Measurements from ENCODE around the gene SLC30A1. TPM values are rescaled to one million over a fixed set of nuclear protein-coding genes. Genes with fewer than 3 reads are reported as not detected.

Gene SLC30A1
- total RNA-seq, 1 donor from 2014 or later, result 19.2 TPM

DNA sequence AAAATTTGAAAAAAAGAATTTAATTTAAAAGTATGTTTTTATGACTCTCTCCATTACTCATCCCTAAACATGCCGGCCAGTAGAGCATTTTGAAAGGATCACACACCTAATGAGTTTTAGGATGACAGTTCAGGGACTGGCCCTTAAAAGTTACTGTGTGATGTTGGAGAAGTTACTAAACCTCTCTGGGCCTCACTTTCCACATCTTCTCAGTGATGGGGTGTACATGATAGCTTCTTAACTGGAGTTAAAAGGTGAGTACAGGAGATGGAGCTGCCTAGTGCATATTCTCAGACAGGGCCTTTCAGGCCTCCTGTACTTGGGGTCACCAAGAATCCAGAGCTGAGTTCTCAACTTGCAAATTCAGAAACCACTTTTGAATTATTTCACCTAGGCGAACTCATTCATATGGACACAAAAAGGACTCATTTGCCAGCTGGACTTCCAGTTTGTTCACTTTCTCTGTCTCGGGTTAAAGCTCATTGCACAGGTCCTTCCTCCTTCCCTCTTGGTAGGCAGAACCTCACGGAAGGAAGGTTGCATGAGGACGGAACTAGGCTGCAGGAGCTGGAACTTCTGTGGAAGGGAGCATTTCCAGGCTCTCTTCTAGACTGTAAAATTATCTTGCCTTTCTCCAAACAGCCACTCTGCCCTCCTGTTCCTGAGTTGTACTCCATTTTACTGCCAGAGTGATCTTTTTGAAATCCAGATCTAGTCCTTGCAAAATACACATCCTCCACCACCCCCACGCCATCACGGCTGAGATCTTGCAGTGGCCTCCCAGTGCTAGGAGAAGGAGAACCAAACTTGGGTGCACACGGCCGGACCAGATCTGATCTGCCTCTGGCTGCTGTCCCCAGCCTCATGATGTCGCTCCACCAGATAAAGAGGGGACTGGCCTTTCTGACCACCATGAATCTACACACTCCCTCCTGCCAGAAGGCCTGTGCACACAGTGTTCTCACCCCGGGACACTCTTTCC is 4.3 kb upstream of the SLC30A1 start:
- TF ChIP-seq POLR2A (IDR thresholded peaks at IDR 0.05), result no peak
- TF ChIP-seq CTCF (IDR thresholded peaks at IDR 0.05), result no peak
- TF ChIP-seq POLR2AphosphoS5 (IDR thresholded peaks at IDR 0.05; ENCODE audit: insufficient read depth in 1 of 2, low read depth in 1 of 2), result no peak
- H3K9me3 ChIP-seq, result no peaks in the 10 kb centered on the region
- H3K4me3 ChIP-seq, result no peak overlapping the region
- peak in 1 of 2 donors; percentile 82 for DNase-seq (ENCODE audit: extremely low spot score in 2 of 2)
- H3K27ac ChIP-seq, result no peak overlapping the region
- H3K4me1 ChIP-seq, result peaks cover 28% of the 10 kb centered on the region
- H3K36me3 ChIP-seq, result no peaks in the 10 kb centered on the region
- no peaks in the 10 kb centered on the region for H3K27me3 ChIP-seq
- intact Hi-C loops (cut with DNase I), result no loop called here

GRCh38 chr1:211581526-211581925 is 2.6 kb upstream of the SLC30A1 start:
- intact Hi-C loops (cut with DNase I), result no loop called here
- no peaks in the 10 kb centered on the region for H3K36me3 ChIP-seq
- no peaks in the 10 kb centered on the region for H3K27me3 ChIP-seq
- H3K9me3 ChIP-seq, result no peaks in the 10 kb centered on the region
- no peak overlapping the region for H3K4me3 ChIP-seq
- no peak for DNase-seq (ENCODE audit: extremely low spot score in 2 of 2)
- TF ChIP-seq CTCF (IDR thresholded peaks at IDR 0.05) (no peak), POLR2A (IDR thresholded peaks at IDR 0.05) (no peak), POLR2AphosphoS5 (IDR thresholded peaks at IDR 0.05; ENCODE audit: insufficient read depth in 1 of 2, low read depth in 1 of 2) (peak in 1 of 2 donors; percentile 7)
- peaks cover 28% of the 10 kb centered on the region for H3K4me1 ChIP-seq
- H3K27ac ChIP-seq, result peak overlapping the region; percentile 84

- Histone ChIP-seq H3K4me1 (peaks cover 41% of the 10 kb centered on the region), H3K4me3 (no peak overlapping the region), H3K27me3 (no peaks in the 10 kb centered on the region), H3K9me3 (no peaks in the 10 kb centered on the region), H3K36me3 (peaks cover 0 to 6% of the 10 kb centered on the region in 2 donors), H3K27ac (peak overlapping the region; percentile 84)
- intact Hi-C loops (cut with DNase I), result no loop called here
- no peak for DNase-seq (ENCODE audit: extremely low spot score in 2 of 2)
- TF ChIP-seq POLR2A (IDR thresholded peaks at IDR 0.05), result no peak
Measured at GRCh38 chr1:211580303-211580687, 1.3 kb upstream of the SLC30A1 start.

DNA sequence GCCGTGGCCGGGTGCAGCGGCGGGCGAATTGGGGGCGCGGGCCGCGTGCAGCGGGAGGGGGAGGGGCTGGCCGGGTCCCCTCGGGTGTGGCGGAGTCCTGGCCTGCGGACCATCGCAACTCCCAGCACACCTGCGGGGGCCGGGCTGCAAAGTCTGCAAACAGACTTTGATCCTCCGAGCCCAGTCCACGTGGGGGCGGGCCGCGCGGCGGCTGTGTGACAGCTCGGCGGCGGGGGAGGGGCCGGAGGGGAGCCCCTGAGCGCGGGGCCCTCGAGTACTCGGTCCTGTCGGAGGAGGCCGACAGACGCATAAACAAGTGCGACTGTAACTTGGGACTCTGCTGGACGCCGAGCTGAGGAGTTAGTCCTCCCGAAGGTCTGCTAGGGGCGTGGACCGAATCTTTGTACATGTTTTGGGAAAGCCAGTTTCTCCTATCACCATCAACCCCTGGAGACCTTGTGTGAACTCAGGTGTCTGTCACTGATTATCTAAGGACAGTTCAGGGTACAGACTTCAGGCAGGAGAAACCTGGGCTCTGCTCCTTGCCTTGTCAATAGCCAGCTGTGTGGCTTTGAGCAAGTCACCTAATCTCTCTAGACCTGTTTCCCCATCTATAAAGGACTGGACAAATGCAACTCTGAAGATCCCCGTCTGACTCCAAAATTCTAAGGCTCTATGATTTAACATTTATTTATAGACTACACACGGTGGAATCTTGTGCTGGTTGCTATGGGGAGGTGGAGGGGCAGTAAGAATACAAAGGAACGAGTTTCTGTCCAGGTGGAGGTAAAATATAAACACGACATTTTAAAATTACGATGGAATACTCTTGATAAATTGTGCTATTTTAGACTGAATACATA is 710 bp upstream of the SLC30A1 start:
- H3K27me3 ChIP-seq, result no peaks in the 10 kb centered on the region
- intact Hi-C loops (cut with DNase I), result loop anchor here (5.0 kb wide), 2 partner anchors 38 to 73 kb away; no protein-coding TSS in a partner anchor
- H3K27ac ChIP-seq, result peak overlapping the region; percentile 84
- no peaks in the 10 kb centered on the region for H3K9me3 ChIP-seq
- H3K4me1 ChIP-seq, result peaks cover 47% of the 10 kb centered on the region
- peaks cover 0 to 6% of the 10 kb centered on the region in 2 donors for H3K36me3 ChIP-seq
- peak in 1 of 2 donors; percentile 92 for DNase-seq (ENCODE audit: extremely low spot score in 2 of 2)
- TF ChIP-seq POLR2A (IDR thresholded peaks at IDR 0.05) (no peak), CTCF (IDR thresholded peaks at IDR 0.05) (no peak), POLR2AphosphoS5 (IDR thresholded peaks at IDR 0.05; ENCODE audit: insufficient read depth in 1 of 2, low read depth in 1 of 2) (no peak)
- H3K4me3 ChIP-seq, result peak overlapping the region; percentile 59 to 78
